ENCODE data around the gene PAWR. TPM values are rescaled to one million over a fixed set of nuclear protein-coding genes. Genes with fewer than 3 reads are reported as not detected.
A peak's percentile ranks its signal among the peaks of the same experiment; 100 is the strongest.

Gene PAWR
- total and polyA plus RNA-seq, 10 of the 15 experiments (the other 5 are each of a cell fraction or from before 2014, with no cell fraction given), result 8.1 to 70.6 (median 24.2) TPM

DNA sequence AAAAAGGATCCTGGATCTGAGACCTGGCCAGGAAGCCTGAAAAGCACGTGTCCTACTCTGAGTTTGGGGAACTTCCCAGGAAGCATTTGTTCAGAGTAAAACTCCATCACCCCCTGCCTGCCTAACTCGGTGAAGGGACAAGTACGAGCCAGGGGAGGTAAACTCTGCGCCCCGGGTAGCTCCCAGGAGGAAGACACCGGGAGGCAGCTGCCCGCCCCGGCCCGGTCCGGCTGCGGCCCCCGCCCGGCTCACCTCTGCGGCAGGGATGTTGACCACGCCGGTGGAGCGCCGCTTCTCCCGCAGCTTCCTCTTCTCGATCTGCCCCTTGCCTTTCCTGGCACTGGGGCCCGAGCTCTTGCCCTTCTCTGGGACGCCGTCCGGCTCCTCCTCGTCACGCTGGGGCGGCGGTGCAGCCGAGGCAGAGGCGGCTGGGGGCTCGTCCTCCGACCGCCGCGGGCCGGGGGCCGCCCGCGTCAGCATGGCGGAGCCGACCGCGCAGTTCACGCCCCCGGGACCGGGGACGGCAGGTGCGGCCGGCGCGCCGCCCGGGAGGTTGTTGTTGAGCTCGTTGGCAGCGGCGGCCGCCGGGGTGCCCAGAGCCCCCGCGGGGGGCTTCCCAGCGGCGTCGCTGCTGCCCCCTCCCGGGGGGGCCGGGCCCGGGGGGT, 1.2 kb downstream of the PAWR start (continued):
- TF ChIP-seq, protein P1, sequence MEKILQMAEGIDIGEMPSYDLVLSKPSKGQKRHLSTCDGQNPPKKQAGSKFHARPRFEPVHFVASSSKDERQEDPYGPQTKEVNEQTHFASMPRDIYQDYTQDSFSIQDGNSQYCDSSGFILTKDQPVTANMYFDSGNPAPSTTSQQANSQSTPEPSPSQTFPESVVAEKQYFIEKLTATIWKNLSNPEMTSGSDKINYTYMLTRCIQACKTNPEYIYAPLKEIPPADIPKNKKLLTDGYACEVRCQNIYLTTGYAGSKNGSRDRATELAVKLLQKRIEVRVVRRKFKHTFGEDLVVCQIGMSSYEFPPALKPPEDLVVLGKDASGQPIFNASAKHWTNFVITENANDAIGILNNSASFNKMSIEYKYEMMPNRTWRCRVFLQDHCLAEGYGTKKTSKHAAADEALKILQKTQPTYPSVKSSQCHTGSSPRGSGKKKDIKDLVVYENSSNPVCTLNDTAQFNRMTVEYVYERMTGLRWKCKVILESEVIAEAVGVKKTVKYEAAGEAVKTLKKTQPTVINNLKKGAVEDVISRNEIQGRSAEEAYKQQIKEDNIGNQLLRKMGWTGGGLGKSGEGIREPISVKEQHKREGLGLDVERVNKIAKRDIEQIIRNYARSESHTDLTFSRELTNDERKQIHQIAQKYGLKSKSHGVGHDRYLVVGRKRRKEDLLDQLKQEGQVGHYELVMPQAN (conservative IDR thresholded peaks at IDR 0.05), result peak; percentile 66
- TF ChIP-seq TBL1XR1 (IDR thresholded peaks at IDR 0.05; ENCODE audit: low read depth, low read length) (no peak), NR2F1 (conservative IDR thresholded peaks at IDR 0.05) (peak; percentile 54; the same call in 1 of the 2 replicates), LARP7 (IDR thresholded peaks at IDR 0.05) (peak; percentile 72), RELA (IDR thresholded peaks at IDR 0.05; ENCODE audit: borderline replicate concordance, partially characterized antibody) (peak; percentile 23), TCF3 (IDR thresholded peaks at IDR 0.05; ENCODE audit: borderline replicate concordance, insufficient read depth, low read depth, low read length) (0 out of 2 replicates have a peak, but pooled peaks have one; percentile 13), MTA2 (IDR thresholded peaks at IDR 0.05; ENCODE audit: low read depth) (no peak), EED (IDR thresholded peaks at IDR 0.05; ENCODE audit: low read depth) (peak; percentile 62; the same call in 1 of the 2 replicates), PAX5 (IDR thresholded peaks at IDR 0.05; ENCODE audit: borderline replicate concordance, low read depth, low read length) (no peak), TAF1 (IDR thresholded peaks at IDR 0.05; ENCODE audit: borderline replicate concordance, low read depth, low read length) (no peak), CBFB (IDR thresholded peaks at IDR 0.05; ENCODE audit: low read depth) (no peak), POU2F2 (IDR thresholded peaks at IDR 0.05; ENCODE audit: borderline replicate concordance, low read depth, low read length) (no peak)
- TF ChIP-seq, protein P2, sequence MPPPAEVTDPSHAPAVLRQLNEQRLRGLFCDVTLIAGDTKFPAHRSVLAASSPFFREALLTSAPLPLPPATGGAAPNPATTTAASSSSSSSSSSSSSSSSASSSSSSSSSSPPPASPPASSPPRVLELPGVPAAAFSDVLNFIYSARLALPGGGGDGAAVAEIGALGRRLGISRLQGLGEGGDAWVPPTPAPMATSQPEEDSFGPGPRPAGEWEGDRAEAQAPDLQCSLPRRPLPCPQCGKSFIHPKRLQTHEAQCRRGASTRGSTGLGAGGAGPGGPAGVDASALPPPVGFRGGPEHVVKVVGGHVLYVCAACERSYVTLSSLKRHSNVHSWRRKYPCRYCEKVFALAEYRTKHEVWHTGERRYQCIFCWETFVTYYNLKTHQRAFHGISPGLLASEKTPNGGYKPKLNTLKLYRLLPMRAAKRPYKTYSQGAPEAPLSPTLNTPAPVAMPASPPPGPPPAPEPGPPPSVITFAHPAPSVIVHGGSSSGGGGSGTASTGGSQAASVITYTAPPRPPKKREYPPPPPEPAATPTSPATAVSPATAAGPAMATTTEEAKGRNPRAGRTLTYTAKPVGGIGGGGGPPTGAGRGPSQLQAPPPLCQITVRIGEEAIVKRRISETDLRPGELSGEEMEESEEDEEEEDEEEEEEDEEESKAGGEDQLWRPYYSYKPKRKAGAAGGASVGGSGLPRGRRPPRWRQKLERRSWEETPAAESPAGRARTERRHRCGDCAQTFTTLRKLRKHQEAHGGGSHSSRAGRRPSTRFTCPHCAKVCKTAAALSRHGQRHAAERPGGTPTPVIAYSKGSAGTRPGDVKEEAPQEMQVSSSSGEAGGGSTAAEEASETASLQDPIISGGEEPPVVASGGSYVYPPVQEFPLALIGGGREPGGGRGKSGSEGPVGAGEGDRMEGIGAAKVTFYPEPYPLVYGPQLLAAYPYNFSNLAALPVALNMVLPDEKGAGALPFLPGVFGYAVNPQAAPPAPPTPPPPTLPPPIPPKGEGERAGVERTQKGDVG (CRISPR knock-in tag; IDR thresholded peaks at IDR 0.05), result no peak
- TF ChIP-seq, protein P3, sequence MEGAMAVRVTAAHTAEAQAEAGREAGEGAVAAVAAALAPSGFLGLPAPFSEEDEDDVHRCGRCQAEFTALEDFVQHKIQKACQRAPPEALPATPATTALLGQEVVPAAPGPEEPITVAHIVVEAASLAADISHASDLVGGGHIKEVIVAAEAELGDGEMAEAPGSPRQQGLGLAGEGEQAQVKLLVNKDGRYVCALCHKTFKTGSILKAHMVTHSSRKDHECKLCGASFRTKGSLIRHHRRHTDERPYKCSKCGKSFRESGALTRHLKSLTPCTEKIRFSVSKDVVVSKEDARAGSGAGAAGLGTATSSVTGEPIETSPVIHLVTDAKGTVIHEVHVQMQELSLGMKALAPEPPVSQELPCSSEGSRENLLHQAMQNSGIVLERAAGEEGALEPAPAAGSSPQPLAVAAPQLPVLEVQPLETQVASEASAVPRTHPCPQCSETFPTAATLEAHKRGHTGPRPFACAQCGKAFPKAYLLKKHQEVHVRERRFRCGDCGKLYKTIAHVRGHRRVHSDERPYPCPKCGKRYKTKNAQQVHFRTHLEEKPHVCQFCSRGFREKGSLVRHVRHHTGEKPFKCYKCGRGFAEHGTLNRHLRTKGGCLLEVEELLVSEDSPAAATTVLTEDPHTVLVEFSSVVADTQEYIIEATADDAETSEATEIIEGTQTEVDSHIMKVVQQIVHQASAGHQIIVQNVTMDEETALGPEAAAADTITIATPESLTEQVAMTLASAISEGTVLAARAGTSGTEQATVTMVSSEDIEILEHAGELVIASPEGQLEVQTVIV (IDR thresholded peaks at IDR 0.05; ENCODE audit: borderline replicate concordance, partially characterized antibody), result no peak
- TF ChIP-seq, protein P4, sequence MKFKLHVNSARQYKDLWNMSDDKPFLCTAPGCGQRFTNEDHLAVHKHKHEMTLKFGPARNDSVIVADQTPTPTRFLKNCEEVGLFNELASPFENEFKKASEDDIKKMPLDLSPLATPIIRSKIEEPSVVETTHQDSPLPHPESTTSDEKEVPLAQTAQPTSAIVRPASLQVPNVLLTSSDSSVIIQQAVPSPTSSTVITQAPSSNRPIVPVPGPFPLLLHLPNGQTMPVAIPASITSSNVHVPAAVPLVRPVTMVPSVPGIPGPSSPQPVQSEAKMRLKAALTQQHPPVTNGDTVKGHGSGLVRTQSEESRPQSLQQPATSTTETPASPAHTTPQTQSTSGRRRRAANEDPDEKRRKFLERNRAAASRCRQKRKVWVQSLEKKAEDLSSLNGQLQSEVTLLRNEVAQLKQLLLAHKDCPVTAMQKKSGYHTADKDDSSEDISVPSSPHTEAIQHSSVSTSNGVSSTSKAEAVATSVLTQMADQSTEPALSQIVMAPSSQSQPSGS (IDR thresholded peaks at IDR 0.05; ENCODE audit: low read length), result no peak
- TF ChIP-seq, protein P5, sequence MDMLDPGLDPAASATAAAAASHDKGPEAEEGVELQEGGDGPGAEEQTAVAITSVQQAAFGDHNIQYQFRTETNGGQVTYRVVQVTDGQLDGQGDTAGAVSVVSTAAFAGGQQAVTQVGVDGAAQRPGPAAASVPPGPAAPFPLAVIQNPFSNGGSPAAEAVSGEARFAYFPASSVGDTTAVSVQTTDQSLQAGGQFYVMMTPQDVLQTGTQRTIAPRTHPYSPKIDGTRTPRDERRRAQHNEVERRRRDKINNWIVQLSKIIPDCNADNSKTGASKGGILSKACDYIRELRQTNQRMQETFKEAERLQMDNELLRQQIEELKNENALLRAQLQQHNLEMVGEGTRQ (IDR thresholded peaks at IDR 0.05; ENCODE audit: borderline replicate concordance, low read depth, low read length), result no peak
- TF ChIP-seq, protein P6, sequence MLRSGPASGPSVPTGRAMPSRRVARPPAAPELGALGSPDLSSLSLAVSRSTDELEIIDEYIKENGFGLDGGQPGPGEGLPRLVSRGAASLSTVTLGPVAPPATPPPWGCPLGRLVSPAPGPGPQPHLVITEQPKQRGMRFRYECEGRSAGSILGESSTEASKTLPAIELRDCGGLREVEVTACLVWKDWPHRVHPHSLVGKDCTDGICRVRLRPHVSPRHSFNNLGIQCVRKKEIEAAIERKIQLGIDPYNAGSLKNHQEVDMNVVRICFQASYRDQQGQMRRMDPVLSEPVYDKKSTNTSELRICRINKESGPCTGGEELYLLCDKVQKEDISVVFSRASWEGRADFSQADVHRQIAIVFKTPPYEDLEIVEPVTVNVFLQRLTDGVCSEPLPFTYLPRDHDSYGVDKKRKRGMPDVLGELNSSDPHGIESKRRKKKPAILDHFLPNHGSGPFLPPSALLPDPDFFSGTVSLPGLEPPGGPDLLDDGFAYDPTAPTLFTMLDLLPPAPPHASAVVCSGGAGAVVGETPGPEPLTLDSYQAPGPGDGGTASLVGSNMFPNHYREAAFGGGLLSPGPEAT (IDR thresholded peaks at IDR 0.05; ENCODE audit: low read depth), result 0 out of 2 replicates have a peak, but pooled peaks have one; percentile 17
